GM18499 (cell line): Measurements from ENCODE around the gene EARS2.
"Not testable (repeated sequence)": the region's sequence is repeated elsewhere in the genome, so short reads cannot be mapped to it uniquely, and the experiment has no call there.

Experiments used
- ATAC-seq: cut with Tn5 transposase; IDR thresholded peaks from one replicate; pipeline ENCODE4 v1.9.1; 2021; ENCODE audit warnings: moderate number of reproducible peaks; ENCODE audit not compliant: insufficient read depth, unreplicated experiment

Gene EARS2

GRCh38 chr16:23530062-23530461 lies 27.1 kb downstream of the EARS2 start:
- ATAC-seq, result no peak

DNA sequence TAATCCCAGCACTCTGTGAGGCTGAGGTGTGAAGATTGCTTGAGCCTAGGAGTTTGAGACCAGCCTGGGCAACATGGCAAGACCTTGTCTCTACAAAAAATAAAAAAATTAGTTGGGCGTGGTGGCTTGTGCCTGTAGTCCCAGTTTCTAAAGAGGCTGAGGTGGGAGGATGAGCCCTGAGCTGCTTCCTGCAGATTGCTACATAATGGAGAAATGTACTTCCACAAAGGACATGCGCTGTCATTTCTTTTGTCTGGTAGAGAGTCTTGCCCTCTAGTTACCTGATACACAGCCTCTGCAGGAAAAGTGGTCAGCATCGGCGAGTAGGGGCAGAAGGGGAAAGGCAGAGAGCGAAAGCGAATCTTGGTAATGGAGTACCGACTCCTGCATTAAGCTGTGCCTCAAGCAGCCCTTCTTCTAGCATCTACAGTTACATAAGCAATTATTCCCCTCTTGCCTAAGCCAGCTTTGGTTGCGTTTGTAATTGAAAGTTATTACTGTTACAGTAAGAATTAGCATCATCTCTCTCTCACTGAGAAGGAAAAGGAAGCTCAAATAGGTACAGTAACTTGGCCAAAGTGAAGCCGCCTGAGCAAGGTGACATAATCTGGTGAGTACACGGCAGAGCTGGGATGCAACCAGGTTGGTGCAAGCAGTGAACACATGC lies 28.4 kb downstream of the EARS2 start:
- no peak for ATAC-seq

GRCh38 chr16:23527961-23528643 lies 29.0 kb downstream of the EARS2 start:
- ATAC-seq, result no peak

GRCh38 chr16:23524886-23525285 lies 32.3 kb downstream of the EARS2 start:
- ATAC-seq, result no peak

DNA sequence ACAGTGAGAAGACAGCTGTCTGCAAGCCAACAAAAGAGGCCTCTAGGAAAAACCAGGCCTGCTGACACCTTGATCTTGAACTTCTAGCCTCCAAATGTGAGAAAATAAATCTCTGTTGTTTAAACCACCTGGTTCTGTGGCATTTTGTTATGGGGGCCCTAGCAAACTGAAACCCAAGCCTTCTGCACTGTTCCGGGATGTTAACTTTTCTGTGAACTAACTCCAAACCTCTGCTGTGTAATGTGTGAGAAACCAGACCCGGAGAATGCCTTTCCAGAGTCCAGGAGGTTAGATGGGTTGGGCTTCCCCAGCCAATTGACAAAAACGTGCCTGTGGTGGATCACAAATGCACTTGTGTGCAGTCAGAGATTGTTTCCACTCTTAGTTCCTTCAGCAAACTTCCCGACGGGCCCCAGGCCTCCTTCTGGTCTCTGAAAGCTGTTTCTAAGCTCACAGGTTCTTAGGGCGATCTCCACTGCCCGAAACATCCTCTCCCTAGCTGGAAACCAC lies 33.2 kb downstream of the EARS2 start:
- ATAC-seq, result no peak

GRCh38 chr16:23523321-23523720 lies 33.8 kb downstream of the EARS2 start:
- no peak for ATAC-seq

GRCh38 chr16:23521965-23522364 lies 35.2 kb downstream of the EARS2 start:
- ATAC-seq, result no peak

- no peak for ATAC-seq
Observed at GRCh38 chr16:23521037-23521743, 36.0 kb downstream of the EARS2 start.

DNA sequence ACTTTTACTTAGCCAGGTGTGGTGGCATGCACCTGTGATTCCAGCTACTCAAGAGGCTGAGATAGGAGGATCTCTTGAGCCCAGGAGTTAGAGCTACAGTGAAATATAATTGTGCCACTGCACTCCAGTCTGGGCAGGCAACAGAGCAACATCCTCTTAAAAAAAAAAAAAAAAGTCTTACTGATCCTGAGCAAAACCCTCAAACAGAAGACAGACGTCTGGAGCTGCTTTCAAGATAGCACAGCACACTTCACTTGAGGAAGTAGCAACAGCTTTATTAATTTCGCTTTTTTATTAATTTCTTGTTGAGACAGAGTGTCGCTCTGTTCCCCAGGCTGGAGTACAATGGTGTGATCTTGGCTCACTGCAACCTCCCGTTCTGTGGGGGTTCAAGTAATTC lies 36.6 kb downstream of the EARS2 start:
- no peak for ATAC-seq

GRCh38 chr16:23519282-23519681 lies 37.9 kb downstream of the EARS2 start:
- no peak for ATAC-seq

GRCh38 chr16:23518435-23518891 lies 38.7 kb downstream of the EARS2 start:
- ATAC-seq, result no peak

DNA sequence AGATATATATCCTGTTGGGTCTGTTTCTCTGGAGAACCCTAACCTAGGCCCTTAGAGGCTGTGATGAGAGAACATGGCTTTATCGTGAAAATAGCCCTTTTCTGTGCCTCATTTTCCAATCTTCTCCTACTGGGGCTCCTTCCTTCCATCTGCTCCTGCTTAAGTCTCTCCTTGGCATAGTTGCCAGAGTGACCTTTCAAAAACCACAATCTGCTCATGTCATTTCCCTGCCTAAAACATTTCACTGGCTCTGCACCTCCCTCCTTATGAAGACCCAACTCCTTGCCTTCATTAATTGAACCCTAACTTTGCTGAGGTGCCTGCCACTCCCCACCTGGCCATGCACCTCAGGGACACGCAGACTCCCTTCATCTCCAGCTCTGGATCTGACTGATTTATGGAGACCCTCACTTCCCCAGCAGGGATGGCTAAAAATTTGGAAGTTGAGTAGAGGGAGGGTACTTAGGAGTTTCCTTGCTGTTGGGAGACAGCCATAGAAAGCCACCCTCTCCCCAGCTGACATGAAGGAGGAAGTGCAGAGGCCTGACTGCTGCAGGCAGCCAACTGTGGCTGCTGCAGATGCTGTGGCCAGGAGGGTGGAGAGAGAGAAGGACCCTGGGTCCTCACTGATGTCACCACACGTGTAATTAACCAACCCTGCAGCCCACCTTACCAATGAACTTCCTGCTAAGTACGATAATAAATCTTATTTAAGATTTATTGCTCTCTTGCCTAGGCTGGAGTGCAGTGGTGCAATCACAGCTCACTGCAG lies 40.6 kb downstream of the EARS2 start:
- ATAC-seq, result no peak

GRCh38 chr16:23515881-23516280 lies 41.3 kb downstream of the EARS2 start:
- ATAC-seq, result no peak

DNA sequence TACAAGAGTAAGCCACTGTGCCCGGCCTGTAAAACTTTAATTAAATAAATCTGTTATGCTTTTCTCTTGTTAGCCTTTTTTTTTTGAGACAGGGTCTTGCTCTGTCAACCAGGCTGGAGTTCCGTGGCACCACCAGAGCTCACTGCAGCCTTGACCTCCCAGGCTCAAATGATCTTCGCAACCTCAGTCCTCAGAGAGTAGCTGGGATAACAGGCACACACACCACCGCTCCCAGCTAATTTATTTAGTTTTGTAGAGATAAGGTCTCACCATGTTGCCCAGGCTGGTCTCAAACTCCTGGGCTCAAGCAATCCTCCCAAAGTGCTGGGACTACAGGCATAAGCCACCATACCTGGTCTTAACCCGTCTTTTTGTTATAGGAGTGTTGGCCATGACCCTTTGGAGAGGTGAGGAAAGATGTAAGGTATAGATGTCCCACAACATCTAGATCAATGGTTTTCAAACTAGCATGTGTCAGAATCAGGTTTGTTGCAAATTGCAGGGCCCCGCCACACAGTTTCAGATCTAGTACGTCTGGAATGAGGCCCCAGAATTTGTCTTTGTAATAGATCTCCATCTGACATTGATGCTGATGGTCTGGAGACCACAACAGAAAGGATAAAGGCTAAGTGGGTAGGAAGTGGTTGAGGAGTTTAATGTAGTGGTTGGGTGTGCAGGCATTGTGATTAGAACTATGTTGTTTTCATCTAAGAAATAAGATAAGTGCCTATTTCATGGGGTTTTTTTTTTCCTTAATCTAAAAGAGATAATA lies 42.6 kb downstream of the EARS2 start:
- no peak for ATAC-seq

- ATAC-seq, result no peak
Observed at GRCh38 chr16:23512168-23512695, 44.9 kb downstream of the EARS2 start.

GRCh38 chr16:23511731-23512130 lies 45.4 kb downstream of the EARS2 start:
- no peak for ATAC-seq

GRCh38 chr16:23510915-23511270 lies 46.3 kb downstream of the EARS2 start:
- ATAC-seq, result not testable (repeated sequence)

- no peak for ATAC-seq
Observed at GRCh38 chr16:23510164-23510914, 46.8 kb downstream of the EARS2 start, which contains the start of gene GGA2. GGA2 (minus strand) TSS chr16:23510494; CDS start chr16:23510411, 83 bp downstream.

- no peak for ATAC-seq
Observed at GRCh38 chr16:23509782-23510163, 47.4 kb downstream of the EARS2 start.
